PFSK-1 (cell line): Measurements from ENCODE around the gene RNPEP.

Experiments
- FOXP2 ChIP-seq: optimal IDR thresholded peaks from 2 replicates; pipeline ENCODE3; 2011; ENCODE audit warnings: borderline replicate concordance, control low read depth, inconsistent platforms; ENCODE audit not compliant: insufficient read depth; ENCODE audit errors: extremely low read length, extremely low read depth
- POLR2AphosphoS5 ChIP-seq: IDR thresholded peaks from 2 replicates; pipeline ENCODE4 v1.6.1; 2012; ENCODE audit warnings: low read depth, mild to moderate bottlenecking, control low read depth, low read length, moderate library complexity
- SIN3A ChIP-seq: IDR thresholded peaks from 2 replicates; pipeline ENCODE4 v1.6.1; 2012; ENCODE audit warnings: mild to moderate bottlenecking, low read length, moderate library complexity, borderline replicate concordance; ENCODE audit not compliant: insufficient read depth
- TAF1 ChIP-seq: IDR thresholded peaks from 2 replicates; pipeline ENCODE4 v1.6.1; 2012; ENCODE audit warnings: low read length, control low read depth, borderline replicate concordance; ENCODE audit not compliant: insufficient read depth
- TF ChIP-seq, protein P1 (sequence below), 2 experiments: IDR thresholded peaks; 2 replicates each; pipeline versions ENCODE4 v1.6.1 to v1.8.0; 2011 to 2012; ENCODE audit warnings: low read depth in 2 of 2, low read length in 2 of 2, control low read depth in 1 of 2, inconsistent platforms in 1 of 2, mild to moderate bottlenecking in 1 of 2, moderate library complexity in 1 of 2; ENCODE audit not compliant: insufficient read depth in 1 of 2

Gene RNPEP

DNA sequence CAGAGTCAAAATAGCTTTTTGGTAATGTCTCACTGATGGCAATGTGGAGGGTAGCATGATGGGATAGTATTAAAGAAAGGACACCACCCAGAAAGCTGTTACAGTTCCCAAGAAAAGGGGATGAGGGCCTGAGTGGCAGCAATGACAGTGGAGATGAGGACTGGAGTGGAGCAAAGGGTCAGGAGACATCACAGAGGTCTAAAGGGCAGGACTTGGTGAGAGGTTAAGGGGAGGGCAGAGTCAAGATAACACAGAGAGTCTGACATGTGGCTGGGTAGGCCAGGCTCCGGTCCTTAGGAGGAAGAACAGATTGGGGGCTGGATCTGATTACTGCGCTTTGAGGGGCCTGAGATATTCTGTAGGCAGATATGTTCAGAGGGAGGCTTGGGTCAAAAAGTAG is 47.3 kb downstream of the RNPEP start:
- TF ChIP-seq FOXP2 = no peak
- TF ChIP-seq TAF1 = no peak
- TF ChIP-seq SIN3A = no peak
- TF ChIP-seq, protein P1, sequence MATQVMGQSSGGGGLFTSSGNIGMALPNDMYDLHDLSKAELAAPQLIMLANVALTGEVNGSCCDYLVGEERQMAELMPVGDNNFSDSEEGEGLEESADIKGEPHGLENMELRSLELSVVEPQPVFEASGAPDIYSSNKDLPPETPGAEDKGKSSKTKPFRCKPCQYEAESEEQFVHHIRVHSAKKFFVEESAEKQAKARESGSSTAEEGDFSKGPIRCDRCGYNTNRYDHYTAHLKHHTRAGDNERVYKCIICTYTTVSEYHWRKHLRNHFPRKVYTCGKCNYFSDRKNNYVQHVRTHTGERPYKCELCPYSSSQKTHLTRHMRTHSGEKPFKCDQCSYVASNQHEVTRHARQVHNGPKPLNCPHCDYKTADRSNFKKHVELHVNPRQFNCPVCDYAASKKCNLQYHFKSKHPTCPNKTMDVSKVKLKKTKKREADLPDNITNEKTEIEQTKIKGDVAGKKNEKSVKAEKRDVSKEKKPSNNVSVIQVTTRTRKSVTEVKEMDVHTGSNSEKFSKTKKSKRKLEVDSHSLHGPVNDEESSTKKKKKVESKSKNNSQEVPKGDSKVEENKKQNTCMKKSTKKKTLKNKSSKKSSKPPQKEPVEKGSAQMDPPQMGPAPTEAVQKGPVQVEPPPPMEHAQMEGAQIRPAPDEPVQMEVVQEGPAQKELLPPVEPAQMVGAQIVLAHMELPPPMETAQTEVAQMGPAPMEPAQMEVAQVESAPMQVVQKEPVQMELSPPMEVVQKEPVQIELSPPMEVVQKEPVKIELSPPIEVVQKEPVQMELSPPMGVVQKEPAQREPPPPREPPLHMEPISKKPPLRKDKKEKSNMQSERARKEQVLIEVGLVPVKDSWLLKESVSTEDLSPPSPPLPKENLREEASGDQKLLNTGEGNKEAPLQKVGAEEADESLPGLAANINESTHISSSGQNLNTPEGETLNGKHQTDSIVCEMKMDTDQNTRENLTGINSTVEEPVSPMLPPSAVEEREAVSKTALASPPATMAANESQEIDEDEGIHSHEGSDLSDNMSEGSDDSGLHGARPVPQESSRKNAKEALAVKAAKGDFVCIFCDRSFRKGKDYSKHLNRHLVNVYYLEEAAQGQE (IDR thresholded peaks at IDR 0.05; ENCODE audit: insufficient read depth in 1 of 2, low read depth in 2 of 2, low read length in 2 of 2) = no peak
- TF ChIP-seq POLR2AphosphoS5 = no peak

DNA sequence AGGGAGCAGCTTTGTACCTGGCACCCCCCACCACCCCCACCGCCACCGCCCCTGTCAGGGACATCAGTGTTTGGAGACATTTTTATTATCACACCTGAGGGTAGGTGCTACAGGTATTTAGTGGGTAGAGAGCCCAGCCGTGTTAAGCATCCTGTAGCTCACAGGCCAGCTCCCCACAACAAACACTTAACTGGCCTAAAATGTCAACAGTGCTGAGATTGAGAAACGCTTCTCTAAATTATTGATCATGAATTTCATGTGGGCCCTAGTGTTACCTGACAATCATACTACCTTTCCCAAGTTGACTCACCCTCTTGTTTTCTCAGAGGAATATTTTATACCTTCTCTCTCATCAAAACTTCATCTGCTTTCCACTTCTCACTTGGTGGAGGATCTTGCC is 49.3 kb downstream of the RNPEP start:
- TF ChIP-seq POLR2AphosphoS5 (no peak), SIN3A (no peak), TAF1 (no peak), FOXP2 (no peak)
- TF ChIP-seq, protein P1 (IDR thresholded peaks at IDR 0.05; ENCODE audit: insufficient read depth in 1 of 2, low read depth in 2 of 2, low read length in 2 of 2) = no peak

DNA sequence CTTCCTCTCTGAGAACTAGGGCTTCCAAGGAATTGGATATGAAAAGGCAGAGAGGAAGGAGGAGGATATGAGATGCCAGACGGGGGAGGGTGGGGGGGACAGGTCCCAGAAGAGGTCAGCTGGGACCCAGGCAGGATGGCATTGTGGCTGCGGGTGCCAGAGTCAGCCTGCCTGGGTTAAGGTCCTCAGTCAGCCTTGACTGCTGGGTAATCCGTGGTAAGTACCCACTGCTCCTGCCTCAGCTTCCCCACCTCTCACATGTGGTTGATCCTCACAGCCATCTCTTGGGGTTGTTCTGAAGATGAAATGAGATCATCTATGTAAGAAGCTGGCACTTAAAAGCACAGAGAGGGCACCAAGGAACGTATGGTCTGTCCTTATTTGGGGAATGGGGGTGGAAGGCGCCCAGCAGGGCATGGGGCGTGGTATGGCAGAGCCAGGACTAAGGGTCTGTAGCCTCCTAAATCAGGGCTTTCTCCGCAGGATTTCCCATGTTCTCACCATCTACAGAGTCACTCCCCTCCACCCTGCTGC is 51.8 kb downstream of the RNPEP start:
- TF ChIP-seq FOXP2 (no peak), POLR2AphosphoS5 (no peak), SIN3A (no peak), TAF1 (no peak)
- TF ChIP-seq, protein P1 (IDR thresholded peaks at IDR 0.05; ENCODE audit: insufficient read depth in 1 of 2, low read depth in 2 of 2, low read length in 2 of 2) = no peak

DNA sequence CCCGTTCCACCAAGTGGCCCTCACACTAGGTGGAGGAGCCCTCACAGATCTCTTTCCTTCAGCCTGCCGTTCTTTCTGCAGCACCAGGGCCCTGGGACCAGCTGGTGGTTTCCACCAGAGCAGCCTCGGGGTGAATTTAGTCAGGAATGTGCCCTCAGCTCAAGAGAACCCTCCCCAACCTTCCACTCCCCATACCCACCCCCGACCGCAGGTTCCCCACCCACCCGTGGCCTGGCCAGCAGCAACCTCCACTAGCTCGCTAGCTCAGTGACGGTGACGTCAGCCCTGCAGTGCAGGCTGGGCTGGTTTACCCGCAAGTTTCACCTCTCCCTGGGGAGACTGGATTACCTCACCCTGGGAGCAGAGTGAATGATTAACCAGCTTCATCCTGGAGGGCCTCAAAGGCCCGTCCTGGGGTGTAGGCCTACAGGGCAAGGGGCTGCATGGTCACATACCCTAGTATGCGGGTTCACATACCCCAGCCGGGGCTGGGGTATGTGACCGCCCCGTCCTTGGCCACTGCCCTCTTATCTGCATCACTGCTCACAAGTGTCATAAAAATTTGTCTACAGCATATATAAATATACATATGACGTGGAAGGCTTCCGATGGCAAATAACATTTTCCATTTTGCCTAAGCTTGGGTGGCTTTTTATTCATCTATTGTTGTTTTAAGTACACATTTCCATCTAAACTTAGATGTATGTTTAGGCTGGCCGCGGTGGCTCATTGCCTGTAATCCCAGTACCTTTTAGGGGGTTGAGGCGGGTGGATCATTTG is 52.4 kb downstream of the RNPEP start:
- TF ChIP-seq FOXP2 = no peak
- no peak for TF ChIP-seq POLR2AphosphoS5
- TF ChIP-seq, protein P1 (IDR thresholded peaks at IDR 0.05; ENCODE audit: insufficient read depth in 1 of 2, low read depth in 2 of 2, low read length in 2 of 2) = no peak
- TF ChIP-seq SIN3A = no peak
- no peak for TF ChIP-seq TAF1
